Keratinocyte (primary cell): Measurements from ENCODE around the gene FLVCR2.

Experiments
- CTCF ChIP-seq, 3 experiments: IDR thresholded peaks in 1 of 3; conservative IDR thresholded peaks in 1 of 3; optimal IDR thresholded peaks in 1 of 3; 2 replicates in 2 of 3; 3 replicates in 1 of 3; pipeline versions ENCODE3 to v1.5.1; 2011; ENCODE audit warnings: low read length in 3 of 3, mild to moderate bottlenecking in 3 of 3, moderate library complexity in 2 of 3, control low read depth in 1 of 3, inconsistent platforms in 1 of 3; ENCODE audit not compliant: insufficient read depth in 2 of 3; ENCODE audit errors: extremely low read depth in 1 of 3
- EZH2 ChIP-seq: IDR thresholded peaks from one replicate; pipeline ENCODE4 v1.6.1; 2012; ENCODE audit warnings: inconsistent platforms, mild to moderate bottlenecking, low read length, moderate library complexity

GRCh38 chr14:75562089-75562488 lies 16.3 kb upstream of the FLVCR2 start:
- TF ChIP-seq CTCF (optimal IDR thresholded peaks at IDR 0.05 in 1 of 3, IDR thresholded peaks at IDR 0.05 in 1 of 3, conservative IDR thresholded peaks at IDR 0.05 in 1 of 3; ENCODE audit: extremely low read depth in 1 of 3, insufficient read depth in 2 of 3, low read length in 3 of 3), result no peak
- no peak for TF ChIP-seq EZH2
